ENCODE data around the gene PLXND1.

The PLXND1 gene

DNA sequence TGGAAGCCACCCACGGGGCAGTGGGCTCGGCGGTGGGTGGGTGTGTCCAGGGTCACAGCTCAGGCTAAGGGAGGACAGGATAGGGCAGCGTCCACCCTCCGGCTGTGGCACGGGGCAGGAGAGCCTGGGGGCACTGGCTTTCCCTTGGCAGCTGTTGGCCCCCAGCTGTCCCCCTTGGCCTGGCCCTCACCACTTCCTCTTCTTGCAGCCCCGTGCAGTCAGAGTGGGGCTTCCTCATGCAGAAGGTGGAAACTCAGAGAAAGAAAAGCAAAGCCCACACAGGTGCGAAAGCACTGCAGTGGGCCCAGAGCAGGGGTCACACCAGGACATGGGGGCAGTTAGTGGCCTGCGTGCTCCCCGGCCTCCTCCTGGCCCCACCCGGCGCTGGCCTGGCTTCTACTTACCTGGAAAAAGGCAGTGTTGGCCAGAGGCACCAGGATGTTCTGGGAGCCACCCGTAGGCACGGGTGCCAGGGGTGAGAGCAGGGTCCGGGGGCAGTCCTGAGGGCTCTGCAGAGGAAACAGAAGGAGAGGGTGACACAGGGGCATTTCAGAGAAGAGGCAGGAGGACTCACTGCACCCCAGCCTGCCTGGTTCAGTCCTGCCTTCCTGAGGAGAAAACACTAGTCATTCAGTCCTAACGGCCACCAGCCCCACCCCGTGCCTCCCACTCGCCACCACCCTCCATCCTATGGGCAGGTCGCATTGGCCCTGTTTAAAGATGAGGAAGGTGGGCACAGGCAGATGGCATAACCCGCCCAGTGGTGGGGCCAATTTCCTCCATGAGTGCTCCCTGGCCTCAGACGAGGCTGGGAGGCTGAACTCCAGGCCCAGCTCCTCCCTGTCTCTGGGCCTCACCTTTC lies 28.3 kb downstream of the PLXND1 start:
- no peak for TF ChIP-seq EGR1 (IDR thresholded peaks at IDR 0.05)
- TF ChIP-seq TCF12 (IDR thresholded peaks at IDR 0.05; ENCODE audit: low read depth) = no peak
- TF ChIP-seq, protein P1, sequence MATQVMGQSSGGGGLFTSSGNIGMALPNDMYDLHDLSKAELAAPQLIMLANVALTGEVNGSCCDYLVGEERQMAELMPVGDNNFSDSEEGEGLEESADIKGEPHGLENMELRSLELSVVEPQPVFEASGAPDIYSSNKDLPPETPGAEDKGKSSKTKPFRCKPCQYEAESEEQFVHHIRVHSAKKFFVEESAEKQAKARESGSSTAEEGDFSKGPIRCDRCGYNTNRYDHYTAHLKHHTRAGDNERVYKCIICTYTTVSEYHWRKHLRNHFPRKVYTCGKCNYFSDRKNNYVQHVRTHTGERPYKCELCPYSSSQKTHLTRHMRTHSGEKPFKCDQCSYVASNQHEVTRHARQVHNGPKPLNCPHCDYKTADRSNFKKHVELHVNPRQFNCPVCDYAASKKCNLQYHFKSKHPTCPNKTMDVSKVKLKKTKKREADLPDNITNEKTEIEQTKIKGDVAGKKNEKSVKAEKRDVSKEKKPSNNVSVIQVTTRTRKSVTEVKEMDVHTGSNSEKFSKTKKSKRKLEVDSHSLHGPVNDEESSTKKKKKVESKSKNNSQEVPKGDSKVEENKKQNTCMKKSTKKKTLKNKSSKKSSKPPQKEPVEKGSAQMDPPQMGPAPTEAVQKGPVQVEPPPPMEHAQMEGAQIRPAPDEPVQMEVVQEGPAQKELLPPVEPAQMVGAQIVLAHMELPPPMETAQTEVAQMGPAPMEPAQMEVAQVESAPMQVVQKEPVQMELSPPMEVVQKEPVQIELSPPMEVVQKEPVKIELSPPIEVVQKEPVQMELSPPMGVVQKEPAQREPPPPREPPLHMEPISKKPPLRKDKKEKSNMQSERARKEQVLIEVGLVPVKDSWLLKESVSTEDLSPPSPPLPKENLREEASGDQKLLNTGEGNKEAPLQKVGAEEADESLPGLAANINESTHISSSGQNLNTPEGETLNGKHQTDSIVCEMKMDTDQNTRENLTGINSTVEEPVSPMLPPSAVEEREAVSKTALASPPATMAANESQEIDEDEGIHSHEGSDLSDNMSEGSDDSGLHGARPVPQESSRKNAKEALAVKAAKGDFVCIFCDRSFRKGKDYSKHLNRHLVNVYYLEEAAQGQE (IDR thresholded peaks at IDR 0.05; ENCODE audit: low read depth) = no peak
- TF ChIP-seq TEAD4 (IDR thresholded peaks at IDR 0.05) = no peak
- TF ChIP-seq, protein P2, sequence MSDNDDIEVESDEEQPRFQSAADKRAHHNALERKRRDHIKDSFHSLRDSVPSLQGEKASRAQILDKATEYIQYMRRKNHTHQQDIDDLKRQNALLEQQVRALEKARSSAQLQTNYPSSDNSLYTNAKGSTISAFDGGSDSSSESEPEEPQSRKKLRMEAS (IDR thresholded peaks at IDR 0.05) = no peak
- TF ChIP-seq FOXM1 (IDR thresholded peaks at IDR 0.05; ENCODE audit: borderline replicate concordance, low read depth) = no peak
- no peak for TF ChIP-seq CREB1 (IDR thresholded peaks at IDR 0.05; ENCODE audit: low read depth)
- no peak for TF ChIP-seq TAF1 (IDR thresholded peaks at IDR 0.05; ENCODE audit: low read depth)
- TF ChIP-seq, protein P3, sequence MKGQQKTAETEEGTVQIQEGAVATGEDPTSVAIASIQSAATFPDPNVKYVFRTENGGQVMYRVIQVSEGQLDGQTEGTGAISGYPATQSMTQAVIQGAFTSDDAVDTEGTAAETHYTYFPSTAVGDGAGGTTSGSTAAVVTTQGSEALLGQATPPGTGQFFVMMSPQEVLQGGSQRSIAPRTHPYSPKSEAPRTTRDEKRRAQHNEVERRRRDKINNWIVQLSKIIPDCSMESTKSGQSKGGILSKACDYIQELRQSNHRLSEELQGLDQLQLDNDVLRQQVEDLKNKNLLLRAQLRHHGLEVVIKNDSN (IDR thresholded peaks at IDR 0.05) = no peak
- TF ChIP-seq NFIC (IDR thresholded peaks at IDR 0.05) = no peak
- TF ChIP-seq ZBTB7A (IDR thresholded peaks at IDR 0.05; ENCODE audit: low read depth) = no peak

- TF ChIP-seq, protein P2 (IDR thresholded peaks at IDR 0.05) = no peak
- no peak for TF ChIP-seq YY1 (IDR thresholded peaks at IDR 0.05; ENCODE audit: low read depth)
Measured at GRCh38 chr3:129577366-129577765, 29.1 kb downstream of the PLXND1 start.

GRCh38 chr3:129576514-129577352 lies 29.7 kb downstream of the PLXND1 start:
- no peak for TF ChIP-seq NFIC (IDR thresholded peaks at IDR 0.05)
- TF ChIP-seq EP300 (IDR thresholded peaks at IDR 0.05; ENCODE audit: borderline replicate concordance) = no peak
- TF ChIP-seq, protein P1 (IDR thresholded peaks at IDR 0.05; ENCODE audit: low read depth) = no peak
- TF ChIP-seq TCF12 (IDR thresholded peaks at IDR 0.05; ENCODE audit: low read depth) = no peak
- no peak for TF ChIP-seq CREB1 (IDR thresholded peaks at IDR 0.05; ENCODE audit: low read depth)
- TF ChIP-seq RAD21 (IDR thresholded peaks at IDR 0.05; ENCODE audit: low read depth) = no peak

- TF ChIP-seq, protein P3 (IDR thresholded peaks at IDR 0.05) = no peak
- TF ChIP-seq, protein P1 (IDR thresholded peaks at IDR 0.05; ENCODE audit: low read depth) = no peak
- TF ChIP-seq TAF1 (IDR thresholded peaks at IDR 0.05; ENCODE audit: low read depth) (no peak), FOXM1 (IDR thresholded peaks at IDR 0.05; ENCODE audit: borderline replicate concordance, low read depth) (no peak), NFIC (IDR thresholded peaks at IDR 0.05) (no peak), EP300 (IDR thresholded peaks at IDR 0.05; ENCODE audit: borderline replicate concordance) (no peak), CREB1 (IDR thresholded peaks at IDR 0.05; ENCODE audit: low read depth) (no peak), YY1 (IDR thresholded peaks at IDR 0.05; ENCODE audit: low read depth) (no peak), ZBTB7A (IDR thresholded peaks at IDR 0.05; ENCODE audit: low read depth) (no peak), CEBPB (IDR thresholded peaks at IDR 0.05) (no peak), TCF12 (IDR thresholded peaks at IDR 0.05; ENCODE audit: low read depth) (no peak), RAD21 (IDR thresholded peaks at IDR 0.05; ENCODE audit: low read depth) (no peak), EGR1 (IDR thresholded peaks at IDR 0.05) (no peak), TEAD4 (IDR thresholded peaks at IDR 0.05) (no peak)
- TF ChIP-seq, protein P2 (IDR thresholded peaks at IDR 0.05) = no peak
Measured at GRCh38 chr3:129575997-129576384, 30.5 kb downstream of the PLXND1 start.

All from Ishikawa (cell line).